K562 (cell line): ENCODE data around the gene PRKCG. TPM values are rescaled to one million over a fixed set of nuclear protein-coding genes. Genes with fewer than 3 reads are reported as not detected.
A peak's percentile ranks its signal among the peaks of the same experiment; 100 is the strongest.

ENCODE experiments used
- BMI1 ChIP-seq: fragments of 150-350 bp; IDR thresholded peaks from 2 replicates; pipeline ENCODE4 v1.6.1; 2014; ENCODE audit warnings: low read length
- CHD2 ChIP-seq: IDR thresholded peaks from 2 replicates; pipeline ENCODE4 v1.6.1; 2011; ENCODE audit warnings: low read depth, low read length
- CREB1 ChIP-seq, 2 experiments: sonication (generic) in 1 of 2; formaldehyde crosslinking in 1 of 2; IDR thresholded peaks; 2 replicates each; pipeline versions ENCODE4 v1.6.1 to v1.8.0; 2012 to 2022; ENCODE audit warnings: inconsistent platforms in 1 of 2, mild to moderate bottlenecking in 1 of 2, missing genetic modification reagents in 1 of 2, moderate library complexity in 1 of 2
- CSDE1 ChIP-seq, 2 experiments: fragments of 450-650 bp; IDR thresholded peaks; 2 replicates each; pipeline ENCODE4 v1.6.1; 2016; ENCODE audit warnings: mild to moderate bottlenecking in 1 of 2
- CXXC5 ChIP-seq: fragments of 250-450 bp; sonication (Bioruptor Pico); IDR thresholded peaks from 2 replicates; pipeline ENCODE4 v1.8.0; 2022; ENCODE audit warnings: inconsistent platforms, mild to moderate bottlenecking, moderate library complexity
- ESRRA ChIP-seq: fragments of 450-650 bp; IDR thresholded peaks from 2 replicates; pipeline ENCODE4 v1.6.1; 2014; ENCODE audit warnings: low read depth, mild to moderate bottlenecking, moderate library complexity, borderline replicate concordance
- GMEB1 ChIP-seq: fragments of 250-450 bp; sonication (Bioruptor Pico); IDR thresholded peaks from 2 replicates; pipeline ENCODE4 v1.4.0; 2020; ENCODE audit warnings: mild to moderate bottlenecking
- HNRNPH1 ChIP-seq: fragments of 200-400 bp; formaldehyde crosslinking; optimal IDR thresholded peaks from 2 replicates; pipeline ENCODE3; 2017; ENCODE audit warnings: low read depth, mild to moderate bottlenecking, low read length, moderate library complexity
- NRF1 ChIP-seq, 2 experiments: fragments of 450-650 bp; IDR thresholded peaks in 1 of 2; conservative IDR thresholded peaks in 1 of 2; 2 replicates each; pipeline ENCODE4 v1.6.1; 2014; ENCODE audit warnings: mild to moderate bottlenecking in 2 of 2
- RB1 ChIP-seq: fragments of 450-650 bp; IDR thresholded peaks from 2 replicates; pipeline ENCODE4 v1.6.1; 2017; ENCODE audit warnings: low read depth, mild to moderate bottlenecking
- SIX5 ChIP-seq, 2 experiments: IDR thresholded peaks; 2 replicates each; pipeline ENCODE4 v1.6.1; 2011; ENCODE audit warnings: low read length in 2 of 2, borderline replicate concordance in 1 of 2, low read depth in 1 of 2, mild to moderate bottlenecking in 1 of 2, moderate library complexity in 1 of 2; ENCODE audit not compliant: insufficient read depth in 1 of 2
- SP2 ChIP-seq: IDR thresholded peaks from 2 replicates; pipeline ENCODE4 v1.6.1; 2011; ENCODE audit warnings: mild to moderate bottlenecking, low read depth, low read length, moderate library complexity; ENCODE audit not compliant: poor library complexity, severe bottlenecking; ENCODE audit errors: extremely low read depth
- TCFL5 ChIP-seq: fragments of 250-450 bp; sonication (Bioruptor Pico); conservative IDR thresholded peaks from 2 replicates; pipeline ENCODE4 v1.6.1; 2021; ENCODE audit warnings: mild to moderate bottlenecking, moderate library complexity, matching md5 sums
- ZBTB7A ChIP-seq: IDR thresholded peaks from 2 replicates; pipeline ENCODE4 v1.6.1; 2011; ENCODE audit warnings: low read depth, mild to moderate bottlenecking, low read length, moderate library complexity, borderline replicate concordance; ENCODE audit not compliant: control insufficient read depth
- ZNF232 ChIP-seq: sonication (generic); formaldehyde crosslinking; IDR thresholded peaks from 2 replicates; pipeline ENCODE4 v1.8.0; 2022; ENCODE audit warnings: mild to moderate bottlenecking, missing genetic modification reagents
- ZNF407 ChIP-seq: fragments of 450-650 bp; IDR thresholded peaks from 2 replicates; pipeline ENCODE4 v1.6.1; 2016; ENCODE audit warnings: low read depth
- ZNF584 ChIP-seq: fragments of 200-800 bp; sonication (Bioruptor generic); IDR thresholded peaks from 2 replicates; pipeline ENCODE4 v1.6.1; 2016; ENCODE audit warnings: low read depth, mild to moderate bottlenecking, missing genetic modification characterization, missing compliant biosample characterization
- polyA plus RNA-seq, 8 experiments: library from polyadenylated mRNA; depleted of rRNA in 4 of 8; stranded (reverse) in 5 of 8; unstranded in 3 of 8; fragments of >200 nt; fragmentation: Nextera tagmentation in 2 of 8; fragmentation: Illumina TruSeq in 1 of 8; extraction: Ambion mirVana in 2 of 8; extraction: Trizol in 1 of 8; gene quantifications; 2 replicates each; pipeline versions ENCODE4 v1.2.1 to v1.2.3, GENCODE V29; 2011 to 2014; ENCODE audit warnings: inconsistent platforms in 1 of 8, missing spikeins in 1 of 8
- total RNA-seq, 7 experiments: library from RNA; depleted of rRNA in 6 of 7; stranded (reverse); fragments of >200 nt in 6 of 7; fragmentation: Illumina TruSeq in 2 of 7; extraction: Trizol in 2 of 7; gene quantifications; 2 replicates each; pipeline versions ENCODE4 v1.2.1 to v1.2.3, GENCODE V29; 2011 to 2021; ENCODE audit warnings: low replicate concordance in 1 of 7

The PRKCG gene
- total and polyA plus RNA-seq, 9 of the 15 experiments (the other 6 are each of a cell fraction or from before 2014, with no cell fraction given): not detected

- TF ChIP-seq SP2: peak; percentile 3
- TF ChIP-seq NRF1 (conservative IDR thresholded peaks at IDR 0.05 in 1 of 2, IDR thresholded peaks at IDR 0.05 in 1 of 2): peak; percentile 73 to 77
- peak; percentile 76 for TF ChIP-seq RB1
- peak; percentile 16; the same call in 1 of the 2 replicates for TF ChIP-seq ZBTB7A
- TF ChIP-seq ZNF584: 0 out of 2 replicates have a peak, but pooled peaks have one; percentile 25
- peak; percentile 79 for TF ChIP-seq BMI1
- peak; percentile 55; the same call in 1 of the 2 replicates for TF ChIP-seq GMEB1
- TF ChIP-seq TCFL5: no peak
- TF ChIP-seq CXXC5 (CRISPR knock-in tag): peak; percentile 86
- TF ChIP-seq CHD2: peak; percentile 75
- TF ChIP-seq CREB1 (IDR thresholded peaks at IDR 0.05): peak; percentile 31; the same call in 1 of the 2 replicates
- no peak for TF ChIP-seq CREB1 (CRISPR knock-in tag; IDR thresholded peaks at IDR 0.05)
- TF ChIP-seq ZNF407: no peak
- peak; percentile 30; the same call in 1 of the 2 replicates for TF ChIP-seq ESRRA
- peak; percentile 91 for TF ChIP-seq SIX5 (IDR thresholded peaks at IDR 0.05; ENCODE audit: borderline replicate concordance in 1 of 2, insufficient read depth in 1 of 2, low read depth in 1 of 2, low read length in 2 of 2)
- no peak for TF ChIP-seq HNRNPH1
- TF ChIP-seq CSDE1 (IDR thresholded peaks at IDR 0.05): peak in 1 of 2 experiments; percentile 94; a peak in 2 of 4 replicates
- no peak for TF ChIP-seq ZNF232
Observed at GRCh38 chr19:53879140-53880081, 2.6 kb upstream of the PRKCG start (continued).
